SH-SY5Y (cell line): ENCODE data around the gene UFL1.

Experiments used
- GATA2 ChIP-seq: IDR thresholded peaks from 2 replicates; pipeline ENCODE4 v1.6.1; 2011; ENCODE audit warnings: mild to moderate bottlenecking, low read depth, low read length
- GATA3 ChIP-seq: IDR thresholded peaks from 2 replicates; pipeline ENCODE4 v1.6.1; 2011; ENCODE audit warnings: low read depth, mild to moderate bottlenecking, low read length, moderate library complexity

GRCh38 chr6:96582436-96582835 is 60.8 kb downstream of the UFL1 start:
- TF ChIP-seq GATA2 (no peak), GATA3 (no peak)
